ENCODE results near the gene ARHGAP42.

Gene ARHGAP42

DNA sequence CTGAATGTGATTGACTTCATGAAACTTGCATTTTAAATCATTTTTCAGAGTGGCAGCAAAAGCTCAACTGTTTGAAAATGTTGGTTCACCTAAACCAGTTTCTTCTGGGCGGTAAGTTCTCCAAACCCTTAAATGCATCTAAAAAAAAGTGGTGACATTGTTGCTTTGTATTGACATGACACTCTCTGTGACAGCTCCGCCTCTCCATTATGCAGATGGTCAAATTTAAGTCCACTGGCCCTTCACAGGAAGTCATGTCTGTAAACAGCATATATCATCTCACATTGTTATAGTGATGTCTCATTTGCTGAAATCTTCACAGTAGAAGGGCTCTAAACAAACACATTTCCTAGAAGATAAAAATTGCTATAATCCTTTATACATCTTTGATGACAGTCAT is 291.9 kb downstream of the ARHGAP42 start:
- POLR2A ChIA-PET, result no interaction called here
- TF ChIP-seq, protein P1, sequence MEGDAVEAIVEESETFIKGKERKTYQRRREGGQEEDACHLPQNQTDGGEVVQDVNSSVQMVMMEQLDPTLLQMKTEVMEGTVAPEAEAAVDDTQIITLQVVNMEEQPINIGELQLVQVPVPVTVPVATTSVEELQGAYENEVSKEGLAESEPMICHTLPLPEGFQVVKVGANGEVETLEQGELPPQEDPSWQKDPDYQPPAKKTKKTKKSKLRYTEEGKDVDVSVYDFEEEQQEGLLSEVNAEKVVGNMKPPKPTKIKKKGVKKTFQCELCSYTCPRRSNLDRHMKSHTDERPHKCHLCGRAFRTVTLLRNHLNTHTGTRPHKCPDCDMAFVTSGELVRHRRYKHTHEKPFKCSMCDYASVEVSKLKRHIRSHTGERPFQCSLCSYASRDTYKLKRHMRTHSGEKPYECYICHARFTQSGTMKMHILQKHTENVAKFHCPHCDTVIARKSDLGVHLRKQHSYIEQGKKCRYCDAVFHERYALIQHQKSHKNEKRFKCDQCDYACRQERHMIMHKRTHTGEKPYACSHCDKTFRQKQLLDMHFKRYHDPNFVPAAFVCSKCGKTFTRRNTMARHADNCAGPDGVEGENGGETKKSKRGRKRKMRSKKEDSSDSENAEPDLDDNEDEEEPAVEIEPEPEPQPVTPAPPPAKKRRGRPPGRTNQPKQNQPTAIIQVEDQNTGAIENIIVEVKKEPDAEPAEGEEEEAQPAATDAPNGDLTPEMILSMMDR (IDR thresholded peaks at IDR 0.05; ENCODE audit: control extremely low read depth, extremely low read depth, low read depth, missing control alignments), result no peak
- no peak for DNase-seq (ENCODE audit: extremely low spot score)
- CTCF ChIA-PET, result interaction anchor here (1.1 kb wide), 1 partner anchor 15 kb away, joined by 3 read pairs; no protein-coding TSS in a partner anchor

DNA sequence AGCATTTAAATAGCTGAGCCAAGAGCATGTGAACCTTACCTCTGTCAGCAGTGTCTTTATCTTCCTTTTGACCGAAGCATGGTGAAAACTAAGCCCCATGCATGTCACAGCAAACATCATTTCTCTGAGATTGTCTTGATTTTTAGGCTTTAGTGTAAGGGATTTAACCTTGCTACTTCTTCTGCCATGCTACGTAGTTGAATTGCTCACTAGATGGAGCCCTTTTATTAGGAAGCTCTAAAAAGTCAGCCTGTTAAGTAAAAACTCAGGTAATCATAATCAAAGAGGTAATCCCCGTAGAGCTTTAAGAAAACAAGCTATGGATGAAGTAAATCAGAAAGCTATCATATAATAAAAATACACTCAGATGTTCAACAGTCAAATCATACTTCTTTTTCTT is 293.1 kb downstream of the ARHGAP42 start:
- TF ChIP-seq, protein P1 (IDR thresholded peaks at IDR 0.05; ENCODE audit: control extremely low read depth, extremely low read depth, low read depth, missing control alignments), result no peak
- ChIA-PET CTCF (interaction anchor here (1.4 kb wide), 1 partner anchor 19 kb away, joined by 3 read pairs; no protein-coding TSS in a partner anchor), POLR2A (no interaction called here)
- DNase-seq (ENCODE audit: extremely low spot score), result no peak

DNA sequence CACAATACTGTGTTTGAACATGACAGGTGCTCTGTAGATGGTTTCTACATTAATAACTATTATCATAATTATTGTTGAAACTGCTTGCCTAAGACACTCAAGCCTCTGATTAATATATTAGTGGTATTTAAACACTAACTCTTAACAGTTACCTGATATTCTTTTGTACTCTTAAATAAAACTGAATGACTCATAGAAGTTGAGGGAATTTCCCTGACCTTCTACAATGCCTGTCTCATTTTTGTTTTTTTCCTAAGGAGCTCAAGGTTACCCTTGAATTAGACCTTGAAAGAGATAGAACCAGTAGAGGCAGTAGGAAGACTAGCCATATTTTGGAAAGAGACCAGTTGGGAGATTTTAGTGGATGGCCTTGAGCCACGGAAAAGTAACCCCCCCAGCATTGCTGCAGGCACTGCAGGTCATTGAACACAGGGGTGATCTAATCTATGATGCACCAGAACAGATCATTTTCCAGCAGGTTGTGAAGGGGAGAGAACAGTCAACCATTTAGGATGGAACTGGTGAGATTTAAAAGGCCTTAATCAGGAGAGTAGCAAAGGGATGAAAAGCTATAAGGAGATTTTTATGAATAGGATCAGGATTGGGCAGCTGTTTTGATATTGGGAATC is 294.2 kb downstream of the ARHGAP42 start:
- TF ChIP-seq, protein P1 (IDR thresholded peaks at IDR 0.05; ENCODE audit: control extremely low read depth, extremely low read depth, low read depth, missing control alignments), result no peak
- DNase-seq (ENCODE audit: extremely low spot score), result no peak
- CTCF ChIA-PET, result interaction anchor here (0.7 to 1.9 kb wide), 3 partner anchors 9 to 20 kb away, joined by 3 to 6 read pairs (median 3); no protein-coding TSS in a partner anchor
- POLR2A ChIA-PET, result no interaction called here

DNA sequence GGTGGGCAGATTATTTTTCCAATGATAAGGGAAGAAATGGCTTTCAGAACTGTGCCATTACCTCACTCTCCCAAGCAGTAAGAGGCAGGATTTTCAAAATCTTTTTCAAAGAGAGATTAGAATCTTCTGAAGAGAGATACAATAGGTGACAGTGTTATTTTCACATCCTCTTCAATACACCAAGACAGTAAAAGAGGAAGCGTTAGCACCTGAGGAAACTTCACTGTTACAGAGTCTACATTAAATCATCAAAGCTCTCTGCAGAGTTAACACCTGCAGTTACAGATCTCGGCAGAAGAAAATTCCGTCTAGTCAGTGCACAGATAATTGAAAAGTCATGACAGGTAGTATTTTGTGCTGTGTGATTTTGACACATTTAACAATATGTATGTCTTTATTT is 297.6 kb downstream of the ARHGAP42 start:
- ChIA-PET CTCF (interaction anchor here (1.4 kb wide), 1 partner anchor 16 kb away, joined by 4 read pairs; no protein-coding TSS in a partner anchor), POLR2A (no interaction called here)
- TF ChIP-seq, protein P1 (IDR thresholded peaks at IDR 0.05; ENCODE audit: control extremely low read depth, extremely low read depth, low read depth, missing control alignments), result no peak
- peak; percentile 32 for DNase-seq (ENCODE audit: extremely low spot score)

DNA sequence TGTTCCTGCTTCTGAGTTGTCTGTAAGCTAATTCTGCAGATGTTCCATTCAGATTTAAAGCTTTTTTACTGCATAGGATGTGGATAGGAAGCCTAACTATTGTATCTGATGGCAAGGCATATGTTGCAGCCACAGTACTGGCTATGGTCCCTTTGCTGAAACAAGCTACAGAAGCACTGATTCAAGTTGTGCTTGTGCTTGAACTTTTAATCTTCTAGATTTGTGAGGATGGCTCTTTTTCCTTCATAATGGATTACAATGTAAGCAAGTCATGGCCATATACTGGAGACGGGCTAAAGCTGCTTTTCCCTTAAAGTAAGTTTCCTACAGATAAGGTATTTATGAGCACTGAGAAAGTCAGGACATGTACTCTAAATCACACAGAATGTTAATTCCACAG is 303.8 kb downstream of the ARHGAP42 start:
- no peak for DNase-seq (ENCODE audit: extremely low spot score)
- TF ChIP-seq, protein P1 (IDR thresholded peaks at IDR 0.05; ENCODE audit: control extremely low read depth, extremely low read depth, low read depth, missing control alignments), result no peak
- ChIA-PET POLR2A (no interaction called here), CTCF (interaction anchor here (1.0 kb wide), 2 partner anchors 9 to 19 kb away, joined by 3 read pairs; no protein-coding TSS in a partner anchor)

DNA sequence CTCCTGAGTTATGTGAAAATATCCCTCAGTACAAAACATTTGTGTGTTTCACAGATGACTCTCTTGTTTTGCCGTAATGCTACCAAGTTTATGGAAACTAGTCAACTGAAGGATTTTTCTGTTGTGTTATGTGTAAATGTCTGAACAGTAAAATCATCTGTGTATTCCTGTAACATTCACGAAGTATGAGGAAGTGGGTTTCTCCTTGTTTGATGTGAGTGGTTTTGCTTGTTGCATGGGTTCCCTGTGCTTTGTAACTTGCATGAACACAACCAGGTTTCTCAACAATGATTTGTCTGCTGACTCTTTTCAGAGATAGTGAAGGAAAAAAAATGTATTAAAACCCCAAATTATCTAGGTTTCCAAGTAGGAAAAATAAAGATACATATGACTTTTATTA is 304.5 kb downstream of the ARHGAP42 start:
- TF ChIP-seq, protein P1 (IDR thresholded peaks at IDR 0.05; ENCODE audit: control extremely low read depth, extremely low read depth, low read depth, missing control alignments), result no peak
- no peak for DNase-seq (ENCODE audit: extremely low spot score)
- ChIA-PET CTCF (interaction anchor here (1.0 to 1.4 kb wide), 2 partner anchors 10 to 20 kb away, joined by 3 read pairs; no protein-coding TSS in a partner anchor), POLR2A (no interaction called here)
